SU-DHL-6 (cell line): ENCODE data around the gene AFF3.

Source experiments
- H2AFZ ChIP-seq: fragments of 200-600 bp; sonication (generic); 2 replicates; pipeline ENCODE4 v1.6.1; 2014; ENCODE audit warnings: low read depth, mild to moderate bottlenecking, moderate library complexity, mixed read lengths, antibody characterized with exemption, low read length; ENCODE audit not compliant: severe bottlenecking
- H3F3A ChIP-seq: fragments of 200-600 bp; shearing (Covaris generic); 2 replicates; pipeline ENCODE4 v1.6.0; 2016; ENCODE audit warnings: antibody characterized with exemption, mild to moderate bottlenecking; ENCODE audit not compliant: insufficient read depth
- H3K27ac ChIP-seq: fragments of 200-600 bp; sonication (generic); 2 replicates; pipeline ENCODE4 v1.5.1; 2016; ENCODE audit warnings: low read depth, mild to moderate bottlenecking, low read length, moderate library complexity, mixed read lengths
- H3K27me3 ChIP-seq: fragments of 200-600 bp; sonication (generic), shearing (Covaris generic); 2 replicates; pipeline ENCODE4 v1.6.0; 2014; ENCODE audit warnings: mild to moderate bottlenecking, low read length
- H3K36me3 ChIP-seq: fragments of 200-600 bp; sonication (generic); 2 replicates; pipeline ENCODE4 v1.6.1; 2014; ENCODE audit warnings: mild to moderate bottlenecking, low read length, mixed read lengths
- H3K4me2 ChIP-seq: fragments of 300-600, 200-600 bp; shearing (Covaris generic), sonication (generic); 2 replicates; pipeline ENCODE4 v1.6.0; 2014; ENCODE audit warnings: low read length, low read depth, mild to moderate bottlenecking; ENCODE audit not compliant: poor library complexity, severe bottlenecking
- H3K4me3 ChIP-seq: fragments of 200-600 bp; sonication (generic); 2 replicates; pipeline ENCODE4 v1.5.1; 2014; ENCODE audit warnings: antibody characterized with exemption, low read length, mild to moderate bottlenecking, mixed read lengths; ENCODE audit not compliant: insufficient read depth, poor library complexity, severe bottlenecking
- H3K79me2 ChIP-seq: fragments of 200-600 bp; sonication (generic); 2 replicates; pipeline ENCODE4 v1.6.1; 2014; ENCODE audit warnings: mild to moderate bottlenecking, low read length, moderate library complexity; ENCODE audit not compliant: insufficient read depth
- H3K9ac ChIP-seq: fragments of 200-600 bp; sonication (generic); 2 replicates; pipeline ENCODE4 v1.7.0; 2014; ENCODE audit warnings: mild to moderate bottlenecking, low read length
- H3K9me2 ChIP-seq: fragments of 200-600 bp; sonication (generic); replicated peaks from 2 replicates; pipeline ENCODE4 v1.6.1; 2014; ENCODE audit warnings: low read length; ENCODE audit not compliant: insufficient read depth
- H3K9me3 ChIP-seq: fragments of 200-600 bp; sonication (generic); 2 replicates; pipeline ENCODE4 v1.6.1; 2014; ENCODE audit warnings: low read length, mixed read lengths; ENCODE audit not compliant: insufficient read depth
- H4K20me1 ChIP-seq: fragments of 200-600 bp; sonication (generic); 2 replicates; pipeline ENCODE4 v1.6.1; 2014; ENCODE audit warnings: low read depth, mild to moderate bottlenecking, antibody characterized with exemption, low read length, moderate library complexity, mixed read lengths
- EZH2phosphoT487 ChIP-seq: fragments of 200-600 bp; sonication (generic), shearing (Covaris generic); conservative IDR thresholded peaks from 2 replicates; pipeline ENCODE4 v1.6.1; 2018; ENCODE audit warnings: mild to moderate bottlenecking, antibody characterized with exemption, low read length, moderate library complexity, mixed read lengths
- TF ChIP-seq, protein P1 (sequence below): fragments of 200-600 bp; sonication (generic); IDR thresholded peaks from one replicate; pipeline ENCODE4 v1.5.1; 2017; ENCODE audit warnings: antibody characterized with exemption, mild to moderate bottlenecking, low read length, moderate library complexity; ENCODE audit not compliant: insufficient read depth, poor library complexity, severe bottlenecking

AFF3 gene

DNA sequence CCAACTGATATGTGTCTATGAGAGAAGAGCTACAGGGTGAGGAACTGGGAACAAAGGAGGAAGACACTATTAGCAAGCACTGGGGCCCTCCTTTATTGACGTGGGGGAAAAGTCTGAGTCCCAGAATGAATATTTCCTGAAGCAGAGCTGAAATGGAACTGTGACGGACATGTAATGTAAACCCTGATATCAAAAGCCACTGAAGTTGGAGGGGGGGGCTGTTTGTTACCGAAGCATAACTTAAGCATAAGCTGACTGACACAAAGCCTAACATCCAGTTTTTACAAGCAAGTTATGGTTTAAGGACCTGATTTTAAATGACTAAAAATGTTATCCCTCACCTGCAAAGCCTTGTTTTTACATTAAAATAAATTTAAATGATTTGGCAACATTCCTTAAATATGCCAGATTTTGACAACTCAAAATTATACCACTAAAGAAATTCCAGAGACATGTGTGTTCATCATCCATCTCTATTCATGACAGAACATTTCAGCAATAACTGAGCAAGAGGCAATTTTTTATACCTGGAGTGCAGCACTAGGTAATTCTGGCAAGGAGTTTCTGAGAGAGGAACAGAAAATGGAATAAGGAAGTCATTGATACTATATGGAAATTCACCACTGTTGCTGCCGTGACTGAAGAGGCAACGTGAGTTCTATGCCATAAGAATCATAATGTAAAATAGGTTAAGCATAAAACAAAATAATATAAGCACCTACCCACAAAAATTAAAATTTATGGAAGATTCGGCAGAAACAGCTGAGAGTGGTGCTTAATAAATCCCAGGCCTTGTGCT is 186.0 kb downstream of the AFF3 start:
- Histone ChIP-seq H3K9me3 (no peaks in the 10 kb centered on the region), H3F3A (peaks cover 3% of the 10 kb centered on the region; the same call in 1 of the 2 replicates), H3K27me3 (no peaks in the 10 kb centered on the region), H2AFZ (no peak overlapping the region), H3K27ac (no peak overlapping the region), H3K4me2 (no peak overlapping the region), H3K9me2 (no peaks in the 10 kb centered on the region), H3K9ac (no peak overlapping the region), H3K36me3 (0 out of 2 replicates have a peak, but pooled peaks cover 3% of the 10 kb centered on the region), H3K4me3 (no peak overlapping the region), H4K20me1 (no peaks in the 10 kb centered on the region), H3K79me2 (no peaks in the 10 kb centered on the region)
- TF ChIP-seq EZH2phosphoT487, result no peak
- TF ChIP-seq, protein P1, sequence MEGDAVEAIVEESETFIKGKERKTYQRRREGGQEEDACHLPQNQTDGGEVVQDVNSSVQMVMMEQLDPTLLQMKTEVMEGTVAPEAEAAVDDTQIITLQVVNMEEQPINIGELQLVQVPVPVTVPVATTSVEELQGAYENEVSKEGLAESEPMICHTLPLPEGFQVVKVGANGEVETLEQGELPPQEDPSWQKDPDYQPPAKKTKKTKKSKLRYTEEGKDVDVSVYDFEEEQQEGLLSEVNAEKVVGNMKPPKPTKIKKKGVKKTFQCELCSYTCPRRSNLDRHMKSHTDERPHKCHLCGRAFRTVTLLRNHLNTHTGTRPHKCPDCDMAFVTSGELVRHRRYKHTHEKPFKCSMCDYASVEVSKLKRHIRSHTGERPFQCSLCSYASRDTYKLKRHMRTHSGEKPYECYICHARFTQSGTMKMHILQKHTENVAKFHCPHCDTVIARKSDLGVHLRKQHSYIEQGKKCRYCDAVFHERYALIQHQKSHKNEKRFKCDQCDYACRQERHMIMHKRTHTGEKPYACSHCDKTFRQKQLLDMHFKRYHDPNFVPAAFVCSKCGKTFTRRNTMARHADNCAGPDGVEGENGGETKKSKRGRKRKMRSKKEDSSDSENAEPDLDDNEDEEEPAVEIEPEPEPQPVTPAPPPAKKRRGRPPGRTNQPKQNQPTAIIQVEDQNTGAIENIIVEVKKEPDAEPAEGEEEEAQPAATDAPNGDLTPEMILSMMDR, result no peak

DNA sequence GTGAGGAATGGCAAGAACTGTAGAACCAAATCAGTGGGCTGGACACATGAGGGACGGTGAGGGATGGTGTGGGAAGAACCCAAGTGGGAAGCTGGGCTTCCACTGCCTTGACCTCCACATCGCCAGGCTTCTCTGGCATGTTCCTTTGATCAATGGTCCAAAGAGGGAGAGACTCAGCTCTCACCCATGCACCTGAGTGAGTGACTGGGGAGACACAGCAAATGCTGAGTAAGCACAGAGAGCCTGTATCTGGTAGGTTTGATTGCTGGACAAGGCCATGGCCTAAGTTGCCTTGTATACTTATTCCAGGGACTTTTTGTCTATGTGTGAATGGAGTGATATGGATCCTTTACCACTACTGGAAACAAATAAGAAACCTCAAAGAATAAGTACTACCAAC is 188.6 kb downstream of the AFF3 start:
- Histone ChIP-seq H3F3A (peaks cover 3% of the 10 kb centered on the region; the same call in 1 of the 2 replicates), H3K79me2 (no peaks in the 10 kb centered on the region), H4K20me1 (no peaks in the 10 kb centered on the region), H3K9me2 (no peaks in the 10 kb centered on the region), H3K4me3 (no peak overlapping the region), H3K27me3 (no peaks in the 10 kb centered on the region), H3K9ac (no peak overlapping the region), H2AFZ (no peak overlapping the region), H3K9me3 (no peaks in the 10 kb centered on the region), H3K4me2 (no peak overlapping the region), H3K27ac (no peak overlapping the region), H3K36me3 (0 out of 2 replicates have a peak, but pooled peaks cover 3% of the 10 kb centered on the region)
- TF ChIP-seq EZH2phosphoT487, result no peak
- TF ChIP-seq, protein P1, result no peak

DNA sequence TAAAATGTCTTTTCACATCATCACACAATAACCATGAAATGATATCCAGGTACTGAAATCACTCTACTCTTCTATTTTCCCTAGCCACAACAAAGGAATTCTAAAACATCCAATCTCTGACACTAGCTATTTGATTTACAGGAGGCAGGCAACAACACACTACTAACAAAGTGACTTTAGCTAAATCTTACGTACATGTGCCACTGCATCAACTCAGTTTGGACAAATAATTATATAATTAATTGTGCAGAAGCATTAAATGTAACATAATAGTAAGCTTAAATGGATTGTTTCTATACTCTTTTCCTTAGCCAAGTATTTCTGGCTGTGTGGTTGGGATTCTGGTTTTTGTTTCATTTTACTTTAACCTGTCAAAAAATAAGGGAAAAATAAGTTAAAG is 192.4 kb downstream of the AFF3 start:
- Histone ChIP-seq H3K9ac (no peak overlapping the region), H4K20me1 (no peaks in the 10 kb centered on the region), H3K36me3 (no peaks in the 10 kb centered on the region)

More for the DNA sequence above, 192.4 kb downstream of the AFF3 start:
- Histone ChIP-seq H3K27me3 (no peaks in the 10 kb centered on the region), H3F3A (no peaks in the 10 kb centered on the region), H3K9me3 (no peaks in the 10 kb centered on the region), H2AFZ (no peak overlapping the region), H3K4me2 (no peak overlapping the region), H3K9me2 (no peaks in the 10 kb centered on the region), H3K79me2 (no peaks in the 10 kb centered on the region), H3K27ac (no peak overlapping the region), H3K4me3 (no peak overlapping the region)
- TF ChIP-seq EZH2phosphoT487, result no peak
- TF ChIP-seq, protein P1, result no peak
